ENCODE data around the gene KRTAP5-5. TPM values are rescaled to one million over a fixed set of nuclear protein-coding genes. Genes with fewer than 3 reads are reported as not detected.

Gene KRTAP5-5
- total and polyA plus RNA-seq, 2 experiments from 2014 or later: not detected

DNA sequence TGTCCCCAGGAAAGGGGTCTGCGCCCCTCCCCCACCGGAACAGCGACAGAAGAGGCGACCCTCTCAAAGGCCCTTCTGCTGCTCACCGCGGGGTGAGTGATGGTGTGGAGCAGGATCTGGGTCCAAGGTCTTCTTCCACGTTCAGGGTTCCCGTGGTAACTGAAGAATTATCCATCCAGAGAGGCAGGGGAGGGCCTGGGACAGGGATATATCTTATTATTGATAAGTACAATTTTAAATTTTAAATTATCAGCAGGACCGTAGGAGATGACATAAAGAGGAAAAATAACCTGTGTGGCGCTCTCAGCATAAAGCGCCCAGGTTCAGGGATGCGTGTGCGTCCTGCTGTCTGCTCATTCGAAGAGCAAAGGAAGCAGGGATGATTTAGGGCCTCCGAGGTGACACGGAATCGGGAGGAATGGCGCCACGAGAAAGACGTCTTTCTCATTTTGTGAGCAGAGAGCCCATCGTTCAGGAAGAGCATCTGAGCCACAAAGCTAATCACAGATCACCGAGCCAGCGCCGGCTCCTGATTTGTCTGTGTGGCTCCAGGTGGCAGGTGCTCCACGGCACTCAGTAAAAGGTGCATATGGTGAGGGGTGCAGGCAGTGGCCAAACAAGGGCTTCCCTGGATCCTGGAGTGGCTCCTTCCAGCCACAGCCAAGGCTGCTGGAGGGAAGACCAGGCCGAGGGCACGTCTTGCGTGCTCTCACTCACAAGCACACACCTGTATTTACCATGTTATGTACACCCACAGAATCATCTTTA is 19.3 kb downstream of the KRTAP5-5 start:
- no peaks in the 10 kb centered on the region for H3K9me3 ChIP-seq (ENCODE audit: low read depth)
- no peaks in the 10 kb centered on the region for H3K4me1 ChIP-seq (ENCODE audit: low read depth)
- H3K36me3 ChIP-seq: no peaks in the 10 kb centered on the region
- no peak for DNase-seq (ENCODE audit: low read depth in 1 of 2, low spot score in 1 of 2)
- TF ChIP-seq, protein P1, sequence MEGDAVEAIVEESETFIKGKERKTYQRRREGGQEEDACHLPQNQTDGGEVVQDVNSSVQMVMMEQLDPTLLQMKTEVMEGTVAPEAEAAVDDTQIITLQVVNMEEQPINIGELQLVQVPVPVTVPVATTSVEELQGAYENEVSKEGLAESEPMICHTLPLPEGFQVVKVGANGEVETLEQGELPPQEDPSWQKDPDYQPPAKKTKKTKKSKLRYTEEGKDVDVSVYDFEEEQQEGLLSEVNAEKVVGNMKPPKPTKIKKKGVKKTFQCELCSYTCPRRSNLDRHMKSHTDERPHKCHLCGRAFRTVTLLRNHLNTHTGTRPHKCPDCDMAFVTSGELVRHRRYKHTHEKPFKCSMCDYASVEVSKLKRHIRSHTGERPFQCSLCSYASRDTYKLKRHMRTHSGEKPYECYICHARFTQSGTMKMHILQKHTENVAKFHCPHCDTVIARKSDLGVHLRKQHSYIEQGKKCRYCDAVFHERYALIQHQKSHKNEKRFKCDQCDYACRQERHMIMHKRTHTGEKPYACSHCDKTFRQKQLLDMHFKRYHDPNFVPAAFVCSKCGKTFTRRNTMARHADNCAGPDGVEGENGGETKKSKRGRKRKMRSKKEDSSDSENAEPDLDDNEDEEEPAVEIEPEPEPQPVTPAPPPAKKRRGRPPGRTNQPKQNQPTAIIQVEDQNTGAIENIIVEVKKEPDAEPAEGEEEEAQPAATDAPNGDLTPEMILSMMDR (IDR thresholded peaks at IDR 0.05; ENCODE audit: low read depth, low read length): no peak
- no peak overlapping the region for H3K27ac ChIP-seq
- no peaks in the 10 kb centered on the region for H3K27me3 ChIP-seq
- H3K4me3 ChIP-seq: no peak overlapping the region

DNA sequence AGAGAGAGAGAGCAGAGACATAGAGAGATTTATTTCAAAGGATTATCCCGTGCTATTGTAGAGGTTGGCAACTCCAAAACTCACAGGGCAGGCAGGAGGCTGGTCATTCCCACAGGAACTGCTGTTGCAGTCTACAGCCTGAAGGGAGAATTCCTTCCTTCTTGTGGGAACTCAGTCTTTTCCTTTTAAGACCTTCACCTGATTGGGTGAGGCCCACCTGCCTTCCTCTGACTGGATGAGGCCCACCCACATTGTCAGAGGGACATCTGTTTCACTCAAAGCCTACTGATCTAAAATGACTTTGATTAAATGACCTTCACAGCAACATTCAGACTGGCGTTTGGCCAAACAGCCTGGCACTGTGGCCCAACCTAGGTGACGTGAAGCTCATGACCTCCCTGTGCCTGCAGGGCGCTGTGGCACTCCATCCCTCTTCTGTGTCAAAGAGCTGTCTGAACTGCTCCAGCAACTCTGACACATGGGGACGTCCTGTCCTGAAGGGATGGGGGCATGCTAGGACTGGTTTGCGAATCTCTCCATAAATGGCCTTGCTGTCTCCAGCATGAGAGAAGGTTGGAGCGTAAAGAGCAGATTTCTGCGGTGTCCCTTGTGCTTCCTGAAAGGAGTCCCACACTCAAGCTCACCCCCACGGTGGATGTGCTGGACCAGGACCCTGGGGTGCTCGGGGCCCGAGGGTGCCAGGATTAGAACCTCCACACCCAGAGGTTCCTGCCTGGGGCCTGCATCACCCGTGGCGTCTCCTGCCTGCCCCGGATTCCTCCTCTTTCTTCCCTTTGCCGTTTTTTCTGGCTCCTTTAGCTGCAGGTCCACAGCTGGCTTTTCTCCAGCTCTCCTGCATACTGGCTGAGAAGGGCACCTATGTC is 20.7 kb downstream of the KRTAP5-5 start:
- no peaks in the 10 kb centered on the region for H3K27me3 ChIP-seq

DNA sequence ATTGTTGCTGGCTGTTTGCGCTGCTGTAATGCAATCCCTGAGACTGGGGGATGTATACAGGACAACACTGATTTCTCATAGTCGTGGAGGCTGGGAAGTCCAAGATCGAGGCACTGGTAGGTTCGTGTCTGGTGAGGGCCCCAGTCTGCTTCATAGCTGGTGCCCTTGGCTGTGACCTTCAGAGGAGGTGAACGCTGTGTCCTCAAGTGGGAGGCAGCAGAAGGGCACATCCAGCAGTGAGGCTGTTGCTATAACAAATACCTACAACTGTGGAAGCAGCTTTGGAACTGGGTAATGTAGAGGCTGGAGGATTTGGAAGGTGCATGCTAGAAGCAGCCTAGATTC is 21.3 kb downstream of the KRTAP5-5 start:
- Histone ChIP-seq H3K4me1 (ENCODE audit: low read depth) (no peaks in the 10 kb centered on the region), H3K27me3 (no peaks in the 10 kb centered on the region), H3K36me3 (no peaks in the 10 kb centered on the region), H3K9me3 (ENCODE audit: low read depth) (no peaks in the 10 kb centered on the region), H3K4me3 (no peak overlapping the region), H3K27ac (no peak overlapping the region)
- no peak for DNase-seq (ENCODE audit: low read depth in 1 of 2, low spot score in 1 of 2)
- TF ChIP-seq, protein P1 (IDR thresholded peaks at IDR 0.05; ENCODE audit: low read depth, low read length): no peak

More for the DNA sequence above, 20.7 kb downstream of the KRTAP5-5 start:
- Histone ChIP-seq H3K27ac (no peak overlapping the region), H3K4me1 (ENCODE audit: low read depth) (no peaks in the 10 kb centered on the region), H3K9me3 (ENCODE audit: low read depth) (no peaks in the 10 kb centered on the region), H3K4me3 (no peak overlapping the region), H3K36me3 (no peaks in the 10 kb centered on the region)
- TF ChIP-seq, protein P1 (IDR thresholded peaks at IDR 0.05; ENCODE audit: low read depth, low read length): no peak
- no peak for DNase-seq (ENCODE audit: low read depth in 1 of 2, low spot score in 1 of 2)

DNA sequence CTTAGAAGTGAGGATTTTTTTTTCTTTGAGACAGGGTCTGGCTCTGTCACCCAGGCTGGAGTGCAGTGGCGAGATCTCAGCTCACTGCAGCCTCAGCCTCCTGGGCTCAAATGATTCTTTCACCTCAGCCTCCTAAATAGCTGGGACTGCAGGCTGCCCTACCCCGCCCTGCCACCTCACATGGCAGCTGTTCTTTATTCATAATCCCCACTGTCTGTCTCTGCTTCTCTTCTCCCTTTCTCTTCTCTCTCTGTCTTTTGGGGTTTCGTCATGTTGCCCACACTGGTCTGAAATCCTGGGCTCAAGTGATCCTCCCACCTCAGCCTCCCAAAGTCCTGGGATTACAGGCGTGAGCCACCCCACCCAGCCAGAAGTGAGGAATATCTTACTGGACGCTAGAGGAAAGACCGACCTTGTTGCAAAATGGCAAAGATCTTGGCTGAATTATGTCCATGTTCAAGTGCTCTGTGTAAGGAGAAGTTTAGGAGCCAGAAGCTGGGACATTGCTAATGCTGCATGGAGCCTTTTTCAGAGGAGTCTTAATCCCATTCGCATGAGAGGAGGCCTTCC is 21.9 kb downstream of the KRTAP5-5 start:
- TF ChIP-seq, protein P1 (IDR thresholded peaks at IDR 0.05; ENCODE audit: low read depth, low read length): no peak
- Histone ChIP-seq H3K36me3 (no peaks in the 10 kb centered on the region), H3K4me1 (ENCODE audit: low read depth) (no peaks in the 10 kb centered on the region), H3K27ac (no peak overlapping the region), H3K4me3 (no peak overlapping the region), H3K9me3 (ENCODE audit: low read depth) (no peaks in the 10 kb centered on the region), H3K27me3 (no peaks in the 10 kb centered on the region)
- no peak for DNase-seq (ENCODE audit: low read depth in 1 of 2, low spot score in 1 of 2)

DNA sequence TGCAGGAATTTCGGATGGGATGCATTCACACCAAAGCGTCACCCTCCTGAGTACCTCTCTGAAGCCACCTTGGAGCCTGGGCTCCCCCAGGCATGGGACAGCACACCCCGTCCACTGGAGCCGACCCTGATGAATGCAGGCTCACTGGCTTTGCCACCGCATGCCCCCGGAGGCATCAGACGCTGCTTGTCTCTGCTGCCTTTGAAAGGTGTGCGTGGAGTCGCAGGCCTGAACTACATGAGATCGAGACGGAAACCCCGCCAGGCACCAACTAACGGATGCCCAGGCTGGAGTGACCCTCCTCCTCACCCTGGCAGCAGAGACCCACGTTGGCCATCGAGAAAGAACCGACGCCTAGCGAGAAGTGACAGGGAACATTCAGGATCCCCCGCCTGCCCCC is 22.5 kb downstream of the KRTAP5-5 start:
- no peaks in the 10 kb centered on the region for H3K27me3 ChIP-seq
- H3K4me3 ChIP-seq: no peak overlapping the region
- no peaks in the 10 kb centered on the region for H3K4me1 ChIP-seq (ENCODE audit: low read depth)
- DNase-seq (ENCODE audit: low read depth in 1 of 2, low spot score in 1 of 2): no peak
- TF ChIP-seq, protein P1 (IDR thresholded peaks at IDR 0.05; ENCODE audit: low read depth, low read length): no peak
- no peaks in the 10 kb centered on the region for H3K9me3 ChIP-seq (ENCODE audit: low read depth)
- H3K27ac ChIP-seq: no peak overlapping the region
- H3K36me3 ChIP-seq: no peaks in the 10 kb centered on the region

Measured in cardiac muscle cell (in vitro differentiated cells and primary cell).